GM21576 (cell line): Measurements from ENCODE around the gene PAPOLG.
A peak's percentile ranks its signal among the peaks of the same experiment; 100 is the strongest.

Experiments used
- ATAC-seq: cut with Tn5 transposase; IDR thresholded peaks from one replicate; pipeline ENCODE4 v1.9.1; 2021; ENCODE audit warnings: mild to moderate bottlenecking, moderate library complexity; ENCODE audit not compliant: unreplicated experiment

The PAPOLG gene

GRCh38 chr2:60756097-60757087, at the start of gene PAPOLG:
Gene PAPOLG (plus strand): TSS chr2:60756268. CDS start chr2:60756479, 211 bp downstream.
- peak; percentile 97 for ATAC-seq

GRCh38 chr2:60707750-60708371, 48.2 kb upstream of the PAPOLG start:
- ATAC-seq, result no peak

GRCh38 chr2:60708630-60709320, 47.3 kb upstream of the PAPOLG start:
- no peak for ATAC-seq

GRCh38 chr2:60710707-60711106, 45.4 kb upstream of the PAPOLG start:
- ATAC-seq, result no peak

GRCh38 chr2:60715561-60715960, 40.5 kb upstream of the PAPOLG start:
- no peak for ATAC-seq

GRCh38 chr2:60717691-60718090, 38.4 kb upstream of the PAPOLG start:
- ATAC-seq, result no peak

- no peak for ATAC-seq
These were observed 36.7 kb upstream of the PAPOLG start for GRCh38 chr2:60719331-60719730.

GRCh38 chr2:60725466-60725865, 30.6 kb upstream of the PAPOLG start:
- ATAC-seq, result no peak

GRCh38 chr2:60728855-60729254, 27.2 kb upstream of the PAPOLG start:
- ATAC-seq, result no peak

GRCh38 chr2:60735496-60736250, 20.4 kb upstream of the PAPOLG start:
- no peak for ATAC-seq

- ATAC-seq, result no peak
These were observed 17.4 kb upstream of the PAPOLG start for GRCh38 chr2:60738679-60739078.

GRCh38 chr2:60739156-60739555, 16.9 kb upstream of the PAPOLG start:
- no peak for ATAC-seq

GRCh38 chr2:60741576-60741975, 14.5 kb upstream of the PAPOLG start:
- ATAC-seq, result no peak

- no peak for ATAC-seq
These were observed 13.6 kb upstream of the PAPOLG start for GRCh38 chr2:60742419-60742818.

- no peak for ATAC-seq
These were observed 10.7 kb upstream of the PAPOLG start for GRCh38 chr2:60745330-60745729.

- no peak for ATAC-seq
These were observed 10.3 kb upstream of the PAPOLG start for GRCh38 chr2:60745761-60746160.

GRCh38 chr2:60746318-60746717, 9.8 kb upstream of the PAPOLG start:
- no peak for ATAC-seq

- no peak for ATAC-seq
These were observed 3.6 kb downstream of the PAPOLG start for GRCh38 chr2:60759654-60760053.

GRCh38 chr2:60764736-60765534, 8.9 kb downstream of the PAPOLG start:
- no peak for ATAC-seq

GRCh38 chr2:60766283-60766682, 10.2 kb downstream of the PAPOLG start:
- no peak for ATAC-seq
